IMR-90 (cell line): ENCODE measurements around the gene MRFAP1L1. TPM values are rescaled to one million over a fixed set of nuclear protein-coding genes. Genes with fewer than 3 reads are reported as not detected.

Experiments
- ATAC-seq: fragments of 200-7000 bp; cut with Tn5 transposase; 2 replicates; pipeline ENCODE4 v1.9.1; 2020; ENCODE audit warnings: low read depth, mild to moderate bottlenecking, moderate library complexity
- BruUV-seq: library from RNA; stranded (reverse); fragments of 400-500 nt; replicated peaks from 2 replicates; lab custom pipeline; 2021; lab: Mats Ljungman, UMichigan
- CTCF ChIA-PET: fragments of 300-600 bp; formaldehyde crosslinking; extraction: SDS; loops from one replicate; lab custom pipeline; 2021; ENCODE audit warnings: antibody characterized with exemption; lab: Yijun Ruan, JAX
- POLR2A ChIA-PET: fragments of 300-600 bp; sonication (Branson Sonifier 250); formaldehyde crosslinking; loops from one replicate; lab custom pipeline; 2022; ENCODE audit warnings: antibody characterized with exemption; ENCODE audit not compliant: unreplicated experiment; lab: Charles Lee
- DNase-seq: peaks from one replicate; pipeline ENCODE4 v3.0.0; 2013
- H2AFZ ChIP-seq: replicated peaks from 2 replicates; pipeline ENCODE3; 2013; ENCODE audit warnings: low read length, mild to moderate bottlenecking; ENCODE audit not compliant: poor library complexity
- H2AK5ac ChIP-seq: 2 replicates; pipeline ENCODE4 v1.6.1; 2013; ENCODE audit warnings: low read depth, low read length, inconsistent platforms
- H2AK9ac ChIP-seq: replicated peaks from 2 replicates; pipeline ENCODE3; 2013; ENCODE audit warnings: mild to moderate bottlenecking, low read depth, low read length, moderate library complexity; ENCODE audit not compliant: poor library complexity
- H2BK120ac ChIP-seq: 2 replicates; pipeline ENCODE4 v1.6.1; 2013; ENCODE audit warnings: low read depth, low read length, inconsistent platforms
- H2BK15ac ChIP-seq: 3 replicates; pipeline ENCODE4 v1.6.1; 2013; ENCODE audit warnings: low read depth, low read length, inconsistent platforms
- H2BK20ac ChIP-seq: 2 replicates; pipeline ENCODE4 v1.6.1; 2013; ENCODE audit warnings: low read depth, mild to moderate bottlenecking, inconsistent platforms, low read length, moderate library complexity
- H2BK5ac ChIP-seq: 2 replicates; pipeline ENCODE4 v1.6.1; 2013; ENCODE audit warnings: mild to moderate bottlenecking, low read depth, low read length, inconsistent platforms; ENCODE audit not compliant: poor library complexity, severe bottlenecking
- H3K14ac ChIP-seq: replicated peaks from 2 replicates; pipeline ENCODE4 v1.6.1; 2013; ENCODE audit warnings: low read depth, low read length, inconsistent platforms
- H3K18ac ChIP-seq: 2 replicates; pipeline ENCODE4 v1.6.1; 2013; ENCODE audit warnings: low read depth, low read length, control low read depth
- H3K23ac ChIP-seq: 2 replicates; pipeline ENCODE4 v1.6.1; 2013; ENCODE audit warnings: low read depth, low read length, inconsistent platforms
- H3K27ac ChIP-seq: 2 replicates; pipeline ENCODE4 v1.5.1; 2013; ENCODE audit warnings: mild to moderate bottlenecking, control low read depth, low read length; ENCODE audit not compliant: insufficient read depth
- H3K27me3 ChIP-seq: 2 replicates; pipeline ENCODE4 v1.6.1; 2013; ENCODE audit warnings: low read length; ENCODE audit not compliant: control insufficient read depth, insufficient read depth
- H3K36me3 ChIP-seq: 2 replicates; pipeline ENCODE4 v1.6.1; 2013; ENCODE audit warnings: low read length, mixed read lengths; ENCODE audit not compliant: control insufficient read depth, insufficient read depth
- H3K4ac ChIP-seq: 2 replicates; pipeline ENCODE4 v1.6.1; 2013; ENCODE audit warnings: low read depth, low read length, inconsistent platforms
- H3K4me1 ChIP-seq: 2 replicates; pipeline ENCODE4 v1.6.1; 2013; ENCODE audit warnings: low read length, mixed read lengths; ENCODE audit not compliant: control insufficient read depth, insufficient read depth
- H3K4me2 ChIP-seq: 2 replicates; pipeline ENCODE4 v1.6.1; 2013; ENCODE audit warnings: low read depth, mild to moderate bottlenecking, control low read depth, low read length, moderate library complexity
- H3K4me3 ChIP-seq: 2 replicates; pipeline ENCODE4 v1.5.1; 2013; ENCODE audit warnings: low read depth, mild to moderate bottlenecking, control low read depth, low read length, moderate library complexity; ENCODE audit not compliant: insufficient read depth
- H3K56ac ChIP-seq: 2 replicates; pipeline ENCODE4 v1.6.1; 2013; ENCODE audit warnings: low read length, inconsistent platforms; ENCODE audit not compliant: insufficient read depth; ENCODE audit errors: extremely low read depth
- H3K79me1 ChIP-seq, 2 experiments: 2 replicates each; pipeline ENCODE4 v1.6.1; 2013; ENCODE audit warnings: low read length in 2 of 2, inconsistent platforms in 1 of 2, low read depth in 1 of 2
- H3K9ac ChIP-seq: 2 replicates; pipeline ENCODE4 v1.6.1; 2013; ENCODE audit warnings: low read depth, low read length, control low read depth
- H3K9me1 ChIP-seq: 2 replicates; pipeline ENCODE4 v1.6.1; 2013; ENCODE audit warnings: low read length, inconsistent platforms; ENCODE audit not compliant: insufficient read depth
- H3K9me3 ChIP-seq: 2 replicates; pipeline ENCODE4 v1.6.1; 2013; ENCODE audit warnings: low read length; ENCODE audit not compliant: control insufficient read depth, insufficient read depth
- H4K20me1 ChIP-seq: 2 replicates; pipeline ENCODE4 v1.6.1; 2013; ENCODE audit warnings: low read length, inconsistent platforms; ENCODE audit not compliant: insufficient read depth
- H4K5ac ChIP-seq: 2 replicates; pipeline ENCODE4 v1.6.1; 2013; ENCODE audit warnings: mild to moderate bottlenecking, low read depth, low read length, control low read depth
- H4K8ac ChIP-seq, 2 experiments: 2 replicates each; pipeline ENCODE4 v1.6.1; 2013; ENCODE audit warnings: low read depth in 2 of 2, low read length in 2 of 2, control low read depth in 1 of 2, inconsistent platforms in 1 of 2
- H4K91ac ChIP-seq: 2 replicates; pipeline ENCODE4 v1.6.1; 2013; ENCODE audit warnings: low read depth, low read length, inconsistent platforms; ENCODE audit not compliant: insufficient read depth
- BHLHE40 ChIP-seq: fragments of 150-350 bp; IDR thresholded peaks from 2 replicates; pipeline ENCODE4 v1.6.1; 2016; ENCODE audit warnings: mild to moderate bottlenecking, low read depth, low read length
- CEBPB ChIP-seq: IDR thresholded peaks from 2 replicates; pipeline ENCODE4 v1.6.1; 2012; ENCODE audit warnings: low read depth, low read length, improper control_type of control experiment
- CHD1 ChIP-seq: IDR thresholded peaks from 2 replicates; pipeline ENCODE4 v1.6.1; 2012; ENCODE audit warnings: low read depth, low read length, improper control_type of control experiment
- FOS ChIP-seq: fragments of 150-350 bp; IDR thresholded peaks from 2 replicates; pipeline ENCODE4 v1.6.1; 2016; ENCODE audit warnings: low read depth, low read length
- MAFK ChIP-seq: IDR thresholded peaks from 2 replicates; pipeline ENCODE4 v1.6.1; 2012; ENCODE audit warnings: low read depth, low read length, improper control_type of control experiment
- MAZ ChIP-seq: IDR thresholded peaks from 2 replicates; pipeline ENCODE4 v1.6.1; 2012; ENCODE audit warnings: low read depth, mild to moderate bottlenecking, low read length, improper control_type of control experiment, moderate library complexity, borderline replicate concordance
- MXI1 ChIP-seq: IDR thresholded peaks from 2 replicates; pipeline ENCODE4 v1.6.1; 2012; ENCODE audit warnings: low read depth, mild to moderate bottlenecking, low read length, moderate library complexity, borderline replicate concordance
- NFE2L2 ChIP-seq: fragments of 150-350 bp; IDR thresholded peaks from 2 replicates; pipeline ENCODE4 v1.6.1; 2016; ENCODE audit warnings: low read depth, mild to moderate bottlenecking, low read length
- POLR2A ChIP-seq: IDR thresholded peaks from 2 replicates; pipeline ENCODE4 v1.6.1; 2012; ENCODE audit warnings: mild to moderate bottlenecking, low read depth, low read length
- RAD21 ChIP-seq: IDR thresholded peaks from 2 replicates; pipeline ENCODE4 v1.6.1; 2012; ENCODE audit warnings: low read length, improper control_type of control experiment
- RCOR1 ChIP-seq: IDR thresholded peaks from 2 replicates; pipeline ENCODE4 v1.6.1; 2012; ENCODE audit warnings: mild to moderate bottlenecking, low read length, improper control_type of control experiment; ENCODE audit not compliant: insufficient replicate concordance
- RFX5 ChIP-seq: IDR thresholded peaks from 2 replicates; pipeline ENCODE4 v1.8.0; 2012; ENCODE audit warnings: low read depth, mild to moderate bottlenecking, low read length, moderate library complexity
- SMC3 ChIP-seq: fragments of 150-350 bp; IDR thresholded peaks from 2 replicates; pipeline ENCODE4 v1.6.1; 2016; ENCODE audit warnings: low read depth, mild to moderate bottlenecking, antibody characterized with exemption, low read length, moderate library complexity
- WGBS, 2 experiments: methylation state at CpG; one replicate each; pipeline versions ENCODE4 v1.1.5 to v1.1.7; 2013; ENCODE audit warnings: missing lambda C conversion rate in 2 of 2; ENCODE audit not compliant: insufficient read length in 1 of 2; ENCODE audit errors: extremely low coverage in 2 of 2; 5-methylcytosine and 5-hydroxymethylcytosine counted together
- dilution Hi-C: fragments of 300-500 bp; cut with HindIII; formaldehyde crosslinking; loops from one replicate; pipeline ENCODE4 v1.14.3; 2018; ENCODE audit warnings: low sequenced_read_pairs; ENCODE audit not compliant: unreplicated experiment
- in situ Hi-C: fragments of 300-500 bp; cut with MboI; formaldehyde crosslinking; loops from 3 replicates; pipeline ENCODE4 v1.14.3; 2019; ENCODE audit warnings: low sequenced_read_pairs, inconsistent platforms, mixed read lengths
- intact Hi-C: fragments of 100-400 bp; cut with micrococcal nuclease; formaldehyde crosslinking; loops from 2 replicates; pipeline ENCODE4 v1.10.0; 2022
- polyA plus RNA-seq, 3 experiments: library from polyadenylated mRNA; depleted of rRNA; stranded (reverse); fragments of >200 nt; gene quantifications; 2 replicates each; pipeline ENCODE4 v1.2.3, GENCODE V29; 2012; ENCODE audit warnings: low replicate concordance in 1 of 3
- total RNA-seq: library from RNA; depleted of rRNA; stranded (reverse); fragments of >200 nt; gene quantifications from 2 replicates; pipeline ENCODE4 v1.2.3, GENCODE V29; 2012
- TF ChIP-seq, protein P1 (sequence below): fragments of 150-350 bp; IDR thresholded peaks from 2 replicates; pipeline ENCODE4 v1.6.1; 2017; ENCODE audit warnings: mild to moderate bottlenecking, antibody characterized with exemption, low read length, low read depth
- TF ChIP-seq, protein P2 (sequence below): fragments of 150-350 bp; IDR thresholded peaks from 2 replicates; pipeline ENCODE4 v1.6.1; 2016; ENCODE audit warnings: low read depth, mild to moderate bottlenecking, low read length, moderate library complexity, borderline replicate concordance
- TF ChIP-seq, protein P3 (sequence below): conservative IDR thresholded peaks from 2 replicates; pipeline ENCODE4 v1.5.1; 2012; ENCODE audit warnings: mild to moderate bottlenecking, low read depth, low read length, improper control_type of control experiment

The MRFAP1L1 gene
- total and polyA plus RNA-seq, 2 of the 4 experiments (the other 2 are of a cell fraction), result 31.7 to 47.0 TPM

DNA sequence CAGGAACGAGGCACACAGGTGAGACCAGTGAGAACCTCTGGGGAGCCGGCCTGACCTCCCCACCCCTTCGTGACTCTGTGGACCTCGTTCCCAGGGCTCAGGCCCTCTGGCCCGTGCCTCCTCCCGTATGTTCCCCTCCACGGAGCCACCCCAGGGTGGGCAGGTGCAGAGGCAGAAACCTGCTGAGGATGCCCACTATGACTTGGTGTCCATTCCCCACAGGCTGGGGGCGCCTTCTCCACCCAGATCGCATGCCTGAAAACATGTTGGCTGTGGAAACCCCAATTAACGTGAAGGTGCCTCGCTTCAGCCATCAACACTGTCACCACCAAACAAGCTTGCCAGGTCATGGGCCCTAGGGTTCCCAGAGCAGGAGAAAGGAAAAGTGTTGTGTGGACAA lies 33.3 kb upstream of the MRFAP1L1 start:
- H4K91ac ChIP-seq, result no peak overlapping the region
- no peaks in the 10 kb centered on the region for H3K4me1 ChIP-seq
- CTCF ChIA-PET, result no interaction called here
- H2BK20ac ChIP-seq, result no peak overlapping the region
- POLR2A ChIA-PET, result no interaction called here
- H4K8ac ChIP-seq, result no peak overlapping the region
- no peak for ATAC-seq
- peaks cover 5% of the 10 kb centered on the region for H3K27me3 ChIP-seq
- no peak overlapping the region for H2BK120ac ChIP-seq
- no peaks in the 10 kb centered on the region for H3K79me1 ChIP-seq
- no peak overlapping the region for H2BK15ac ChIP-seq
- BruUV-seq, result no TSS peak
- peaks cover 3% of the 10 kb centered on the region; the same call in 1 of the 2 replicates for H3K9me3 ChIP-seq
- dilution Hi-C loops (no loop called here), in situ Hi-C loops (no loop called here), intact Hi-C loops (no loop called here)
- no peak overlapping the region for H3K4me3 ChIP-seq
- no peaks in the 10 kb centered on the region for H4K20me1 ChIP-seq
- H3K4me2 ChIP-seq, result no peak overlapping the region
- no peak overlapping the region for H3K27ac ChIP-seq
- 63% methylated on average over 3 of the region's 11 CpGs; no CpG with 5 or more reads in 1 of the 2 experiments for WGBS, 2 experiments
- no peak overlapping the region for H3K56ac ChIP-seq
- H2AFZ ChIP-seq, result no peak overlapping the region
- no peak overlapping the region for H2BK5ac ChIP-seq
- H3K4ac ChIP-seq, result no peak overlapping the region
- no peak for DNase-seq
- no peak overlapping the region for H2AK9ac ChIP-seq
- H3K23ac ChIP-seq, result no peak overlapping the region
- no peak for TF ChIP-seq FOS
- no peak for TF ChIP-seq RFX5
- TF ChIP-seq MAFK, result no peak
- TF ChIP-seq NFE2L2, result no peak
- TF ChIP-seq, protein P1, sequence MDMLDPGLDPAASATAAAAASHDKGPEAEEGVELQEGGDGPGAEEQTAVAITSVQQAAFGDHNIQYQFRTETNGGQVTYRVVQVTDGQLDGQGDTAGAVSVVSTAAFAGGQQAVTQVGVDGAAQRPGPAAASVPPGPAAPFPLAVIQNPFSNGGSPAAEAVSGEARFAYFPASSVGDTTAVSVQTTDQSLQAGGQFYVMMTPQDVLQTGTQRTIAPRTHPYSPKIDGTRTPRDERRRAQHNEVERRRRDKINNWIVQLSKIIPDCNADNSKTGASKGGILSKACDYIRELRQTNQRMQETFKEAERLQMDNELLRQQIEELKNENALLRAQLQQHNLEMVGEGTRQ, result no peak
- TF ChIP-seq BHLHE40, result no peak
- TF ChIP-seq RAD21, result no peak
- TF ChIP-seq, protein P2, sequence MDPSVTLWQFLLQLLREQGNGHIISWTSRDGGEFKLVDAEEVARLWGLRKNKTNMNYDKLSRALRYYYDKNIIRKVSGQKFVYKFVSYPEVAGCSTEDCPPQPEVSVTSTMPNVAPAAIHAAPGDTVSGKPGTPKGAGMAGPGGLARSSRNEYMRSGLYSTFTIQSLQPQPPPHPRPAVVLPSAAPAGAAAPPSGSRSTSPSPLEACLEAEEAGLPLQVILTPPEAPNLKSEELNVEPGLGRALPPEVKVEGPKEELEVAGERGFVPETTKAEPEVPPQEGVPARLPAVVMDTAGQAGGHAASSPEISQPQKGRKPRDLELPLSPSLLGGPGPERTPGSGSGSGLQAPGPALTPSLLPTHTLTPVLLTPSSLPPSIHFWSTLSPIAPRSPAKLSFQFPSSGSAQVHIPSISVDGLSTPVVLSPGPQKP, result no peak
- TF ChIP-seq CEBPB, result no peak
- no peak for TF ChIP-seq MXI1
- no peak for TF ChIP-seq SMC3
- TF ChIP-seq, protein P3, sequence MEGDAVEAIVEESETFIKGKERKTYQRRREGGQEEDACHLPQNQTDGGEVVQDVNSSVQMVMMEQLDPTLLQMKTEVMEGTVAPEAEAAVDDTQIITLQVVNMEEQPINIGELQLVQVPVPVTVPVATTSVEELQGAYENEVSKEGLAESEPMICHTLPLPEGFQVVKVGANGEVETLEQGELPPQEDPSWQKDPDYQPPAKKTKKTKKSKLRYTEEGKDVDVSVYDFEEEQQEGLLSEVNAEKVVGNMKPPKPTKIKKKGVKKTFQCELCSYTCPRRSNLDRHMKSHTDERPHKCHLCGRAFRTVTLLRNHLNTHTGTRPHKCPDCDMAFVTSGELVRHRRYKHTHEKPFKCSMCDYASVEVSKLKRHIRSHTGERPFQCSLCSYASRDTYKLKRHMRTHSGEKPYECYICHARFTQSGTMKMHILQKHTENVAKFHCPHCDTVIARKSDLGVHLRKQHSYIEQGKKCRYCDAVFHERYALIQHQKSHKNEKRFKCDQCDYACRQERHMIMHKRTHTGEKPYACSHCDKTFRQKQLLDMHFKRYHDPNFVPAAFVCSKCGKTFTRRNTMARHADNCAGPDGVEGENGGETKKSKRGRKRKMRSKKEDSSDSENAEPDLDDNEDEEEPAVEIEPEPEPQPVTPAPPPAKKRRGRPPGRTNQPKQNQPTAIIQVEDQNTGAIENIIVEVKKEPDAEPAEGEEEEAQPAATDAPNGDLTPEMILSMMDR, result no peak
- TF ChIP-seq MAZ, result no peak
- TF ChIP-seq RCOR1, result no peak
- no peak for TF ChIP-seq CHD1
- no peak for TF ChIP-seq POLR2A
- no peak overlapping the region for H4K5ac ChIP-seq
- H3K9ac ChIP-seq, result no peak overlapping the region
- no peak overlapping the region for H3K18ac ChIP-seq
- H3K9me1 ChIP-seq, result no peaks in the 10 kb centered on the region
- no peak overlapping the region for H2AK5ac ChIP-seq
- no peak overlapping the region for H3K14ac ChIP-seq
- H3K36me3 ChIP-seq, result no peaks in the 10 kb centered on the region
